OCI-LY7 (cell line): ENCODE measurements around the gene CHRD. TPM values are rescaled to one million over a fixed set of nuclear protein-coding genes. Genes with fewer than 3 reads are reported as not detected.

ENCODE experiments used
- BruUV-seq: library from RNA; stranded (reverse); fragments of 400-500 nt; replicated peaks from 2 replicates; lab custom pipeline; 2021; lab: Mats Ljungman, UMichigan
- CTCF ChIA-PET: fragments of 300-600 bp; sonication (Branson Sonifier 250); formaldehyde crosslinking; loops from one replicate; lab custom pipeline; 2022; ENCODE audit warnings: antibody characterized with exemption; ENCODE audit not compliant: unreplicated experiment; lab: Charles Lee
- POLR2A ChIA-PET: fragments of 300-600 bp; sonication (Branson Sonifier 250); formaldehyde crosslinking; loops from one replicate; lab custom pipeline; 2022; ENCODE audit warnings: antibody characterized with exemption; lab: Charles Lee
- DNase-seq: peaks from one replicate; pipeline ENCODE4 v3.0.0-alpha.2; 2015; ENCODE audit warnings: low spot score
- H2AFZ ChIP-seq: fragments of 200-600 bp; sonication (generic), shearing (Covaris generic); 2 replicates; pipeline ENCODE4 v1.6.1; 2014; ENCODE audit warnings: mild to moderate bottlenecking, antibody characterized with exemption, low read length, moderate library complexity
- H3K27ac ChIP-seq: fragments of 200-600 bp; sonication (generic); 2 replicates; pipeline ENCODE4 v1.5.1; 2014; ENCODE audit warnings: mixed run types, low read depth, mild to moderate bottlenecking, moderate library complexity, low read length, inconsistent platforms; ENCODE audit not compliant: poor library complexity, severe bottlenecking
- H3K36me3 ChIP-seq: fragments of 200-600 bp; sonication (generic); 2 replicates; pipeline ENCODE4 v1.6.1; 2014; ENCODE audit warnings: mild to moderate bottlenecking, antibody characterized with exemption, low read length, moderate library complexity, mixed read lengths; ENCODE audit not compliant: insufficient read depth
- H3K4me1 ChIP-seq: fragments of 200-600 bp; sonication (generic); 2 replicates; pipeline ENCODE4 v1.5.1; 2014; ENCODE audit warnings: mild to moderate bottlenecking, low read length; ENCODE audit not compliant: insufficient read depth, poor library complexity, severe bottlenecking
- H3K4me2 ChIP-seq: fragments of 200-600 bp; sonication (generic); 2 replicates; pipeline ENCODE4 v1.6.1; 2014; ENCODE audit warnings: mild to moderate bottlenecking, low read length
- H3K4me3 ChIP-seq: fragments of 200-600 bp; sonication (generic); 2 replicates; pipeline ENCODE4 v1.5.1; 2014; ENCODE audit warnings: mild to moderate bottlenecking, low read depth, low read length; ENCODE audit not compliant: poor library complexity, severe bottlenecking
- H3K79me2 ChIP-seq: fragments of 200-600 bp; sonication (generic); 2 replicates; pipeline ENCODE4 v1.6.1; 2016; ENCODE audit warnings: low read depth, mild to moderate bottlenecking, low read length, moderate library complexity, mixed read lengths; ENCODE audit not compliant: insufficient read depth
- H3K9me2 ChIP-seq: fragments of 200-600 bp; sonication (generic); 2 replicates; pipeline ENCODE4 v1.6.1; 2016; ENCODE audit warnings: mild to moderate bottlenecking, low read length, mixed read lengths; ENCODE audit not compliant: insufficient read depth
- H3K9me3 ChIP-seq: fragments of 200-600 bp; sonication (generic); 2 replicates; pipeline ENCODE4 v1.6.1; 2014; ENCODE audit warnings: mild to moderate bottlenecking, mixed run types, low read length, mixed read lengths
- H4K20me1 ChIP-seq: fragments of 200-600 bp; sonication (generic); 2 replicates; pipeline ENCODE4 v1.6.1; 2014; ENCODE audit warnings: mild to moderate bottlenecking, antibody characterized with exemption, low read length, moderate library complexity, mixed read lengths; ENCODE audit not compliant: insufficient read depth
- EZH2phosphoT487 ChIP-seq: fragments of 200-600 bp; sonication (generic); IDR thresholded peaks from 2 replicates; pipeline ENCODE4 v1.6.1; 2018; ENCODE audit warnings: low read depth, borderline replicate concordance, mild to moderate bottlenecking, mixed run types, antibody characterized with exemption, low read length, moderate library complexity, mixed read lengths
- intact Hi-C: fragments of 100-400 bp; cut with micrococcal nuclease; formaldehyde crosslinking; loops from one replicate; pipeline ENCODE4 v1.10.0; 2022; ENCODE audit not compliant: unreplicated experiment
- total RNA-seq, 2 experiments: library from RNA; depleted of rRNA in 1 of 2; stranded (reverse); fragments of >200 nt in 1 of 2; shearing (Covaris generic) in 1 of 2; gene quantifications; 2 replicates each; pipeline ENCODE4 v1.2.3, GENCODE V29; 2014 to 2022
- TF ChIP-seq, protein P1 (sequence below): fragments of 200-600 bp; sonication (generic); conservative IDR thresholded peaks from 2 replicates; pipeline ENCODE4 v1.5.1; 2014; ENCODE audit warnings: mild to moderate bottlenecking, antibody characterized with exemption, low read length, moderate library complexity, mixed read lengths

CHRD gene
- total RNA-seq, 2 experiments from 2014 or later = 0.16 TPM; not detected in 1

DNA sequence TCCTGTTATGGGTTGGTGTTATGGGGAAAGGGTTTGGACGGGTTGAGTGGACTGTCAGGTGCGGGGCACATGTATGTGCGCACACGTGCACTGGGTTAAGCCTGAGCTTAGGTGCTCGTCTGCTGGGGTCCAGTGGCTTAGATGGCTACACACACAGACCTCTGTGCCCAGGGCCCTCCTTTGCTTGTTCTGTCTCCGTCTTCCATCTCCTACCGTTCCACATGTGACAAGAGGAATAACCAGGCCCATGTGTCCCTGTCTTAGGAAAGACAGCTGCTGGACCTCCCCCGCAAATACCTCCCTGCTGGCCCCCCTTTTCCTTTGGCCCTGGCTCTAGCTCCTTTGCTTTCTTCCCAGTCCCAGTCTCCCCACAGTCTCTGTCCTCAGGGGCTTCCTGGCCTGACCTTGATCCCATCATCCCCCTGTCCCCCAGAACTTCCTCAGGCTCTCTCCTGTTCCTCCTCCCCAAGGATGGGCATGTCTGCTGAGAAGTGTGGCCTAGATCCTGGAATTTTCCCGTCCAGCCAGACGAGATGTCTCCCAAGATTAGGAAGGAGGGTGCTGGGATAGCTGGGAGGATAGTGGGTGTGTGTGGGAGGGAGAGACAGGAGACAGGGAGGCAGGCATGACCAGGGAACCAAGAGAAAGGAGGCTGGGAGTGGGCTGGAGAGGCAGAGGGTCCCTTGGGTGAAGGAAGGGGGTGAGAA lies 1.1 kb upstream of the CHRD start:
- no peaks in the 10 kb centered on the region for H3K36me3 ChIP-seq
- DNase-seq = no peak
- no peaks in the 10 kb centered on the region for H3K9me3 ChIP-seq
- no peak overlapping the region for H3K4me2 ChIP-seq
- intact Hi-C loops = no loop called here
- H3K27ac ChIP-seq = no peak overlapping the region
- TF ChIP-seq, protein P1, sequence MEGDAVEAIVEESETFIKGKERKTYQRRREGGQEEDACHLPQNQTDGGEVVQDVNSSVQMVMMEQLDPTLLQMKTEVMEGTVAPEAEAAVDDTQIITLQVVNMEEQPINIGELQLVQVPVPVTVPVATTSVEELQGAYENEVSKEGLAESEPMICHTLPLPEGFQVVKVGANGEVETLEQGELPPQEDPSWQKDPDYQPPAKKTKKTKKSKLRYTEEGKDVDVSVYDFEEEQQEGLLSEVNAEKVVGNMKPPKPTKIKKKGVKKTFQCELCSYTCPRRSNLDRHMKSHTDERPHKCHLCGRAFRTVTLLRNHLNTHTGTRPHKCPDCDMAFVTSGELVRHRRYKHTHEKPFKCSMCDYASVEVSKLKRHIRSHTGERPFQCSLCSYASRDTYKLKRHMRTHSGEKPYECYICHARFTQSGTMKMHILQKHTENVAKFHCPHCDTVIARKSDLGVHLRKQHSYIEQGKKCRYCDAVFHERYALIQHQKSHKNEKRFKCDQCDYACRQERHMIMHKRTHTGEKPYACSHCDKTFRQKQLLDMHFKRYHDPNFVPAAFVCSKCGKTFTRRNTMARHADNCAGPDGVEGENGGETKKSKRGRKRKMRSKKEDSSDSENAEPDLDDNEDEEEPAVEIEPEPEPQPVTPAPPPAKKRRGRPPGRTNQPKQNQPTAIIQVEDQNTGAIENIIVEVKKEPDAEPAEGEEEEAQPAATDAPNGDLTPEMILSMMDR = no peak
- no peak for TF ChIP-seq EZH2phosphoT487
- no peak overlapping the region for H3K4me3 ChIP-seq
- H4K20me1 ChIP-seq = no peaks in the 10 kb centered on the region
- ChIA-PET CTCF (no interaction called here), POLR2A (interaction anchor here (0.6 kb wide), 1 partner anchor 305 kb away, joined by 3 read pairs; no protein-coding TSS in a partner anchor)
- H3K79me2 ChIP-seq = no peaks in the 10 kb centered on the region
- no TSS peak for BruUV-seq
- H3K4me1 ChIP-seq = peaks cover 9% of the 10 kb centered on the region
- H2AFZ ChIP-seq = no peak overlapping the region
- no peaks in the 10 kb centered on the region for H3K9me2 ChIP-seq

DNA sequence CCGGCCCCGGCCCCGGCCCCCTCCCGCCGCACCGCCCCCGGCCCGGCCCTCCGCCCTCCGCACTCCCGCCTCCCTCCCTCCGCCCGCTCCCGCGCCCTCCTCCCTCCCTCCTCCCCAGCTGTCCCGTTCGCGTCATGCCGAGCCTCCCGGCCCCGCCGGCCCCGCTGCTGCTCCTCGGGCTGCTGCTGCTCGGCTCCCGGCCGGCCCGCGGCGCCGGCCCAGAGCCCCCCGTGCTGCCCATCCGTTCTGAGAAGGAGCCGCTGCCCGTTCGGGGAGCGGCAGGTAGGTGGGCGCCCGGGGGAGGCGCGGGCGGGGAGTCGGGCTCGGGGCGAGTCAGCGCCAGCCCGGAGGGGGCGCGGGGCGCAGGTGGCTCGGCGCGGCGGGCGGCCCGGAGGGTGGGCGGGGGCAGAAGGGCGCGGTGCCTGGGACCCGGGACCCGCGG lies 352 bp downstream of the CHRD start:
- H3K4me2 ChIP-seq = no peak overlapping the region
- TF ChIP-seq, protein P1 = no peak
- TF ChIP-seq EZH2phosphoT487 = no peak

DNA sequence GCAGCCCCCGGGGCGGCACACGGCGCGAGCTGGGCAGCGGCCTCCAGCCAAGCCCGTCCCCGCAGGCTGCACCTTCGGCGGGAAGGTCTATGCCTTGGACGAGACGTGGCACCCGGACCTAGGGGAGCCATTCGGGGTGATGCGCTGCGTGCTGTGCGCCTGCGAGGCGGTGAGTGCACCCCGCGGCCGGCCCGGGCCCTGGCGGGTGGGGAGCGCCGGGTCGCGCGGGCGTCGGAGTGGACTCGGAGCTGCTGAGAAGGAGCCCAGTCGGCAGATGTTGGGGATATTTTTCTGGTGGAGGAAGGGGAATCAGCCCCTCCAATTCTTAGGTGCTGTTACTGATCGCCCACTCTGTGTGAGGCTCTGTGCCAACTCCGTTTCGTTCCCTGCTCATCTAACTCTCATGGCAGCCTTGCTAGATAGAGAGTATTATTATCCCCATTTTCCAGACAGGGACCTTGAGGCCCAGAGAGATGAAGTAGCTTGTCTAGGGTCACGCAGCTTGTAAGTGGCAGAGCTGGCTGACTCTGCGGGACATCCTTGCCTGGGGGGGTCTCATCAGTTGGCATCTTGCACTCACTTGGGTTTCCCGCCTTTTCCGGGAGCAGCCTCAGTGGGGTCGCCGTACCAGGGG lies 890 bp downstream of the CHRD start:
- H3K79me2 ChIP-seq = no peaks in the 10 kb centered on the region
- TF ChIP-seq EZH2phosphoT487 = no peak
- TF ChIP-seq, protein P1 = no peak
- H3K4me1 ChIP-seq = peaks cover 9% of the 10 kb centered on the region
- H3K27ac ChIP-seq = no peak overlapping the region
- H3K9me3 ChIP-seq = no peaks in the 10 kb centered on the region
- no peaks in the 10 kb centered on the region for H3K9me2 ChIP-seq
- H3K36me3 ChIP-seq = no peaks in the 10 kb centered on the region
- no peak overlapping the region for H3K4me2 ChIP-seq
- BruUV-seq = no TSS peak
- POLR2A ChIA-PET = no interaction called here
- H4K20me1 ChIP-seq = no peaks in the 10 kb centered on the region
- no peak for DNase-seq
- CTCF ChIA-PET = no interaction called here
- intact Hi-C loops = no loop called here
- no peak overlapping the region for H3K4me3 ChIP-seq
- H2AFZ ChIP-seq = no peak overlapping the region

More for the DNA sequence above, 352 bp downstream of the CHRD start:
- H3K36me3 ChIP-seq = no peaks in the 10 kb centered on the region
- POLR2A ChIA-PET = no interaction called here
- no peaks in the 10 kb centered on the region for H3K79me2 ChIP-seq
- no peak overlapping the region for H3K4me3 ChIP-seq
- CTCF ChIA-PET = no interaction called here
- H2AFZ ChIP-seq = no peak overlapping the region
- H3K4me1 ChIP-seq = peaks cover 9% of the 10 kb centered on the region
- no peak overlapping the region for H3K27ac ChIP-seq
- no peaks in the 10 kb centered on the region for H3K9me2 ChIP-seq
- intact Hi-C loops = no loop called here
- H3K9me3 ChIP-seq = no peaks in the 10 kb centered on the region
- no TSS peak for BruUV-seq
- DNase-seq = no peak
- no peaks in the 10 kb centered on the region for H4K20me1 ChIP-seq
